NCI-H774 (cell line): Measurements from ENCODE around the gene KDM3A.
"Not testable (repeated sequence)": the region's sequence is repeated elsewhere in the genome, so short reads cannot be mapped to it uniquely, and the experiment has no call there.

ENCODE experiments used
- DNase-seq: peaks from one replicate; lab custom pipeline; 2025; lab: John Stamatoyannopoulos, UW

KDM3A gene

GRCh38 chr2:86480105-86480504 lies 38.9 kb downstream of the KDM3A start:
- DNase-seq: no peak

- DNase-seq: no peak
These were observed 40.9 kb downstream of the KDM3A start for GRCh38 chr2:86482034-86482433.

- no peak for DNase-seq
These were observed 43.2 kb downstream of the KDM3A start for GRCh38 chr2:86484385-86484784.

- no peak for DNase-seq
These were observed 43.9 kb downstream of the KDM3A start for GRCh38 chr2:86485103-86485502.

GRCh38 chr2:86485802-86486201 lies 44.6 kb downstream of the KDM3A start:
- no peak for DNase-seq

GRCh38 chr2:86487062-86487461 lies 45.9 kb downstream of the KDM3A start:
- no peak for DNase-seq

- DNase-seq: no peak
These were observed 47.5 kb downstream of the KDM3A start for GRCh38 chr2:86488561-86489250.

- DNase-seq: no peak
These were observed 48.4 kb downstream of the KDM3A start for GRCh38 chr2:86489542-86489941.

GRCh38 chr2:86490245-86490644 lies 49.1 kb downstream of the KDM3A start:
- DNase-seq: no peak

- DNase-seq: no peak
These were observed 49.9 kb downstream of the KDM3A start for GRCh38 chr2:86491088-86491487.

GRCh38 chr2:86492048-86492453 lies 50.9 kb downstream of the KDM3A start:
- DNase-seq: no peak

- not testable (repeated sequence) for DNase-seq
These were observed 55.2 kb downstream of the KDM3A start for GRCh38 chr2:86496391-86496790.

GRCh38 chr2:86498468-86499260 lies 57.5 kb downstream of the KDM3A start:
- no peak for DNase-seq

GRCh38 chr2:86499326-86499725 lies 58.2 kb downstream of the KDM3A start:
- no peak for DNase-seq

- DNase-seq: no peak
These were observed 59.3 kb downstream of the KDM3A start for GRCh38 chr2:86500325-86501083.

GRCh38 chr2:86507600-86507999 lies 66.4 kb downstream of the KDM3A start:
- DNase-seq: no peak

GRCh38 chr2:86510436-86510933 lies 69.3 kb downstream of the KDM3A start:
- DNase-seq: no peak

GRCh38 chr2:86512034-86512433 lies 70.9 kb downstream of the KDM3A start:
- DNase-seq: peak; percentile 58

- DNase-seq: no peak
These were observed 71.7 kb downstream of the KDM3A start for GRCh38 chr2:86512892-86513291.

- DNase-seq: no peak
These were observed 72.9 kb downstream of the KDM3A start for GRCh38 chr2:86513948-86514660.

- DNase-seq: no peak
These were observed 77.3 kb downstream of the KDM3A start for GRCh38 chr2:86518481-86518880.

- no peak for DNase-seq
These were observed 78.2 kb downstream of the KDM3A start for GRCh38 chr2:86519349-86519748.
